SK-N-SH (cell line): Measurements from ENCODE around the gene CXXC1. TPM values are rescaled to one million over a fixed set of nuclear protein-coding genes. Genes with fewer than 3 reads are reported as not detected.

Experiments used
- CTCF ChIA-PET: fragments of 300-600, 350-600 bp; formaldehyde crosslinking; extraction: SDS; loops from one replicate; lab custom pipeline; 2021; lab: Yijun Ruan, JAX
- POLR2A ChIA-PET: fragments of 350-600 bp; sonication (Branson Sonifier 250); formaldehyde crosslinking; extraction: SDS; loops from one replicate; lab custom pipeline; 2020; ENCODE audit warnings: antibody characterized with exemption, inconsistent platforms; lab: Yijun Ruan, JAX
- DNase-seq: peaks from one replicate; pipeline ENCODE4 v3.0.0; 2012
- H2AFZ ChIP-seq: fragments of 200-600 bp; sonication (generic); 2 replicates; pipeline ENCODE4 v1.8.1; 2016; ENCODE audit warnings: antibody characterized with exemption, mild to moderate bottlenecking, low read depth
- H3F3A ChIP-seq: fragments of 200-600 bp; sonication (generic); replicated peaks from 2 replicates; pipeline ENCODE3; 2016; ENCODE audit warnings: antibody characterized with exemption, mild to moderate bottlenecking; ENCODE audit not compliant: insufficient read depth
- H3K27ac ChIP-seq, 2 experiments: fragments of 200-500 bp in 1 of 2; fragments of 200-600 bp in 1 of 2; sonication (Bioruptor generic) in 1 of 2; sonication (generic), shearing (Covaris generic) in 1 of 2; 2 replicates each; pipeline versions ENCODE4 v1.5.1 to v1.6.1; 2014 to 2016; ENCODE audit warnings: low read depth in 2 of 2, inconsistent platforms in 1 of 2, low read length in 1 of 2, mild to moderate bottlenecking in 1 of 2, mixed read lengths in 1 of 2
- H3K27me3 ChIP-seq: fragments of 200-600 bp; sonication (generic), shearing (Covaris generic); 2 replicates; pipeline ENCODE4 v1.6.1; 2016; ENCODE audit warnings: mixed run types; ENCODE audit not compliant: insufficient read depth
- H3K36me3 ChIP-seq, 2 experiments: fragments of 200-500 bp in 1 of 2; fragments of 200-600 bp in 1 of 2; sonication (Bioruptor generic) in 1 of 2; sonication (generic) in 1 of 2; replicated peaks in 1 of 2; 2 replicates each; pipeline versions ENCODE3 to v1.5.1; 2014 to 2016; ENCODE audit warnings: low read length in 1 of 2, mild to moderate bottlenecking in 1 of 2; ENCODE audit not compliant: insufficient read depth in 2 of 2, control insufficient read depth in 1 of 2
- H3K4me1 ChIP-seq, 2 experiments: fragments of 200-500 bp in 1 of 2; fragments of 200-600 bp in 1 of 2; sonication (Bioruptor generic) in 1 of 2; sonication (generic), shearing (Covaris generic) in 1 of 2; 2 replicates each; pipeline versions ENCODE4 v1.5.1 to v1.6.1; 2014 to 2016; ENCODE audit warnings: low read depth in 1 of 2, low read length in 1 of 2, mixed run types in 1 of 2; ENCODE audit not compliant: insufficient read depth in 2 of 2, control insufficient read depth in 1 of 2
- H3K4me2 ChIP-seq: fragments of 200-600 bp; sonication (generic), shearing (Covaris generic); 2 replicates; pipeline ENCODE4 v1.6.1; 2017; ENCODE audit warnings: mixed run types
- H3K4me3 ChIP-seq, 2 experiments: fragments of 200-500 bp in 1 of 2; fragments of 200-600 bp in 1 of 2; sonication (Bioruptor generic) in 1 of 2; sonication (generic), shearing (Covaris generic) in 1 of 2; 2 replicates each; pipeline versions ENCODE4 v1.5.1 to v1.8.1; 2014 to 2016; ENCODE audit warnings: low read depth in 2 of 2, inconsistent platforms in 1 of 2, low read length in 1 of 2, mild to moderate bottlenecking in 1 of 2, mixed read lengths in 1 of 2, moderate library complexity in 1 of 2
- H3K79me2 ChIP-seq: fragments of 200-600 bp; sonication (generic); 2 replicates; pipeline ENCODE4 v1.8.1; 2017; ENCODE audit warnings: mild to moderate bottlenecking; ENCODE audit not compliant: insufficient read depth
- H3K9ac ChIP-seq: fragments of 200-600 bp; sonication (generic); 2 replicates; pipeline ENCODE4 v1.6.1; 2017; ENCODE audit warnings: mixed run types
- H3K9me2 ChIP-seq: fragments of 200-600 bp; sonication (generic); 2 replicates; pipeline ENCODE4 v1.6.1; 2017; ENCODE audit warnings: mixed run types
- H3K9me3 ChIP-seq: fragments of 200-600 bp; sonication (generic); 2 replicates; pipeline ENCODE4 v1.6.1; 2017; ENCODE audit warnings: mixed run types, mild to moderate bottlenecking, moderate library complexity
- H4K20me1 ChIP-seq: fragments of 200-600 bp; sonication (generic); 2 replicates; pipeline ENCODE4 v1.6.1; 2017; ENCODE audit warnings: mild to moderate bottlenecking, mixed run types; ENCODE audit not compliant: insufficient read depth
- CHD2 ChIP-seq: fragments of 150-350 bp; IDR thresholded peaks from 2 replicates; pipeline ENCODE4 v1.6.1; 2018; ENCODE audit warnings: low read length; ENCODE audit not compliant: partially characterized antibody
- ELF1 ChIP-seq: IDR thresholded peaks from 2 replicates; pipeline ENCODE4 v1.4.0; 2012
- FOXJ3 ChIP-seq: sonication (generic); formaldehyde crosslinking; IDR thresholded peaks from 2 replicates; pipeline ENCODE4 v1.5.1; 2020; ENCODE audit warnings: mild to moderate bottlenecking, missing genetic modification reagents
- GATA2 ChIP-seq: sonication (generic); formaldehyde crosslinking; IDR thresholded peaks from 2 replicates; pipeline ENCODE4 v1.5.0; 2020; ENCODE audit warnings: mild to moderate bottlenecking, missing genetic modification reagents
- MEF2A ChIP-seq: IDR thresholded peaks from 2 replicates; pipeline ENCODE4 v1.4.0; 2012; ENCODE audit warnings: low read depth, borderline replicate concordance
- NFIC ChIP-seq: IDR thresholded peaks from 2 replicates; pipeline ENCODE4 v1.4.0; 2012; ENCODE audit warnings: borderline replicate concordance
- POLR2AphosphoS5 ChIP-seq: IDR thresholded peaks from 2 replicates; pipeline ENCODE4 v1.6.1; 2012; ENCODE audit warnings: low read depth, low read length
- RXRA ChIP-seq: IDR thresholded peaks from 2 replicates; pipeline ENCODE4 v1.4.0; 2012; ENCODE audit warnings: low read depth, mild to moderate bottlenecking, borderline replicate concordance
- SIN3A ChIP-seq: IDR thresholded peaks from 2 replicates; pipeline ENCODE4 v1.6.1; 2012; ENCODE audit warnings: low read depth, mild to moderate bottlenecking, low read length, moderate library complexity, borderline replicate concordance
- SMC3 ChIP-seq: IDR thresholded peaks from 2 replicates; pipeline ENCODE4 v1.6.1; 2012; ENCODE audit warnings: low read depth, low read length, improper control_type of control experiment
- TEAD4 ChIP-seq: IDR thresholded peaks from 2 replicates; pipeline ENCODE4 v1.4.0; 2012; ENCODE audit warnings: mild to moderate bottlenecking, borderline replicate concordance; ENCODE audit not compliant: insufficient read depth
- WGBS: methylation state at CpG from one replicate; pipeline ENCODE4 v1.1.6; 2017; ENCODE audit warnings: low lambda C conversion rate; 5-methylcytosine and 5-hydroxymethylcytosine counted together
- polyA plus RNA-seq, 3 experiments: library from polyadenylated mRNA; depleted of rRNA; stranded (reverse); fragments of >200 nt; gene quantifications; 2 replicates each; pipeline ENCODE4 v1.2.3, GENCODE V29; 2012
- TF ChIP-seq, protein P1 (sequence below): fragments of 150-350 bp; IDR thresholded peaks from 2 replicates; pipeline ENCODE4 v1.6.1; 2017; ENCODE audit warnings: antibody characterized with exemption, low read length, low read depth, borderline replicate concordance
- TF ChIP-seq, protein P2 (sequence below): fragments of 200-600 bp; sonication (generic); IDR thresholded peaks from 2 replicates; pipeline ENCODE4 v1.6.1; 2017; ENCODE audit warnings: antibody characterized with exemption, mild to moderate bottlenecking, moderate library complexity
- TF ChIP-seq, protein P3 (sequence below): IDR thresholded peaks from 2 replicates; pipeline ENCODE4 v1.4.0; 2012; ENCODE audit warnings: low read depth
- TF ChIP-seq, protein P4 (sequence below): fragments of 150-350 bp; IDR thresholded peaks from 2 replicates; pipeline ENCODE4 v1.6.1; 2016; ENCODE audit warnings: mild to moderate bottlenecking, low read depth, low read length

The CXXC1 gene
- polyA plus RNA-seq, 1 of the 3 experiments (the other 2 are of a cell fraction) = 128 TPM

DNA sequence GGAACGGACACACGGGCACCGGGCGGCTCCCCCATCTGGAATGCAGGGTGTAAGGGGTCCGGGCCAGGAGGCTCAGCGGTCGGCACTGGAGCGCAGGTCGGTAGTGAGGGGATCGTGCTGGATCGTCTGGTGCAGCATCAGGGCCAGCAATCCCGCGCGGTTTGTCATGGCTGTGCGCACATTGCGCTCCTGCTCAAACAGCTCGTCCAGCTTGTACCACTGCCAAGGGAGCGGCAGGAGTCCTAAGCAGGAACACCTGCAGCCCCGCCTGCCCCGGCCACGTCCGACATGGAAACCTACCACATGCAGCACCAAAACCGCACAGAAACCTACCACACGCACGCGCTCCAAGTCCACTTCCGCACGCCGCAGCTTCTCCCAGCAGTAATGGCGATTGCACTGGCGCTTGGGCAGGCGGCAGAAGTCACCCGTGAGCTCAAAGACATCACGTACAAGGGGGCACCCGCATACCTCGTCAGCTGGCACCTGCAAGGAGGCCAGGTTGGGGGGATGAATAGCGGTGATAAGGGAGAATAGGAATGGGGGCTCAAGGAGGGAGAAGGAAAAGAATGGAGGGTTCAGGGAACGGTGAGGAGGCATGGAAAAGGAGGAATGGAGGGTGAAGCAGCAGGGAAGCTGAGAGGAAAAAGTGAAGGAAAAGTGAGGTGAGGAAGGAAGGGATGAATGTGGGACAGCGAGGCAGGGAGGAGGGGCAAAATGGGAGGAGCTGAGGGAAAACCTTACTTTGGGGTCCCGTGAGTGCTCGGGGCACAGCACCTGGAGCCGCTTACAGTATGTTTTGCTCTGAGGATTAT lies 4.8 kb downstream of the CXXC1 start:
- Histone ChIP-seq H3K9me2 (no peaks in the 10 kb centered on the region), H3K27ac (no peak overlapping the region), H2AFZ (no peak overlapping the region), H3F3A (peaks cover 4% of the 10 kb centered on the region), H3K79me2 (peaks cover 49% of the 10 kb centered on the region), H3K36me3 (peaks cover 28 to 61% of the 10 kb centered on the region in 2 experiments), H3K4me3 (no peak overlapping the region), H3K4me2 (no peak overlapping the region), H4K20me1 (0 out of 2 replicates have a peak, but pooled peaks cover 6% of the 10 kb centered on the region), H3K9me3 (no peaks in the 10 kb centered on the region), H3K4me1 (peaks cover 14 to 31% of the 10 kb centered on the region in 2 experiments; a peak in 3 of 4 replicates), H3K9ac (no peak overlapping the region), H3K27me3 (no peaks in the 10 kb centered on the region)
- no peak for DNase-seq
- ChIA-PET POLR2A (interaction anchor here (1.6 kb wide), 1 partner anchor 9 kb away, joined by 4 read pairs; no protein-coding TSS in a partner anchor), CTCF (interaction anchor here (4.6 kb wide), 1 partner anchor 74 kb away, joined by 23 read pairs; no protein-coding TSS in a partner anchor)
- WGBS = 95% methylated on average over 37 of the region's 42 CpGs
- TF ChIP-seq SMC3 = no peak
- TF ChIP-seq CHD2 = no peak
- no peak for TF ChIP-seq POLR2AphosphoS5
- TF ChIP-seq, protein P1, sequence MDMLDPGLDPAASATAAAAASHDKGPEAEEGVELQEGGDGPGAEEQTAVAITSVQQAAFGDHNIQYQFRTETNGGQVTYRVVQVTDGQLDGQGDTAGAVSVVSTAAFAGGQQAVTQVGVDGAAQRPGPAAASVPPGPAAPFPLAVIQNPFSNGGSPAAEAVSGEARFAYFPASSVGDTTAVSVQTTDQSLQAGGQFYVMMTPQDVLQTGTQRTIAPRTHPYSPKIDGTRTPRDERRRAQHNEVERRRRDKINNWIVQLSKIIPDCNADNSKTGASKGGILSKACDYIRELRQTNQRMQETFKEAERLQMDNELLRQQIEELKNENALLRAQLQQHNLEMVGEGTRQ = no peak
- no peak for TF ChIP-seq ELF1
- TF ChIP-seq, protein P2, sequence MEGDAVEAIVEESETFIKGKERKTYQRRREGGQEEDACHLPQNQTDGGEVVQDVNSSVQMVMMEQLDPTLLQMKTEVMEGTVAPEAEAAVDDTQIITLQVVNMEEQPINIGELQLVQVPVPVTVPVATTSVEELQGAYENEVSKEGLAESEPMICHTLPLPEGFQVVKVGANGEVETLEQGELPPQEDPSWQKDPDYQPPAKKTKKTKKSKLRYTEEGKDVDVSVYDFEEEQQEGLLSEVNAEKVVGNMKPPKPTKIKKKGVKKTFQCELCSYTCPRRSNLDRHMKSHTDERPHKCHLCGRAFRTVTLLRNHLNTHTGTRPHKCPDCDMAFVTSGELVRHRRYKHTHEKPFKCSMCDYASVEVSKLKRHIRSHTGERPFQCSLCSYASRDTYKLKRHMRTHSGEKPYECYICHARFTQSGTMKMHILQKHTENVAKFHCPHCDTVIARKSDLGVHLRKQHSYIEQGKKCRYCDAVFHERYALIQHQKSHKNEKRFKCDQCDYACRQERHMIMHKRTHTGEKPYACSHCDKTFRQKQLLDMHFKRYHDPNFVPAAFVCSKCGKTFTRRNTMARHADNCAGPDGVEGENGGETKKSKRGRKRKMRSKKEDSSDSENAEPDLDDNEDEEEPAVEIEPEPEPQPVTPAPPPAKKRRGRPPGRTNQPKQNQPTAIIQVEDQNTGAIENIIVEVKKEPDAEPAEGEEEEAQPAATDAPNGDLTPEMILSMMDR = no peak
- no peak for TF ChIP-seq FOXJ3
- no peak for TF ChIP-seq GATA2 (CRISPR knock-in tag)
- TF ChIP-seq MEF2A = no peak
- TF ChIP-seq SIN3A = no peak
- no peak for TF ChIP-seq NFIC
- TF ChIP-seq RXRA = no peak
- TF ChIP-seq, protein P3, sequence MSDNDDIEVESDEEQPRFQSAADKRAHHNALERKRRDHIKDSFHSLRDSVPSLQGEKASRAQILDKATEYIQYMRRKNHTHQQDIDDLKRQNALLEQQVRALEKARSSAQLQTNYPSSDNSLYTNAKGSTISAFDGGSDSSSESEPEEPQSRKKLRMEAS = no peak
- TF ChIP-seq, protein P4, sequence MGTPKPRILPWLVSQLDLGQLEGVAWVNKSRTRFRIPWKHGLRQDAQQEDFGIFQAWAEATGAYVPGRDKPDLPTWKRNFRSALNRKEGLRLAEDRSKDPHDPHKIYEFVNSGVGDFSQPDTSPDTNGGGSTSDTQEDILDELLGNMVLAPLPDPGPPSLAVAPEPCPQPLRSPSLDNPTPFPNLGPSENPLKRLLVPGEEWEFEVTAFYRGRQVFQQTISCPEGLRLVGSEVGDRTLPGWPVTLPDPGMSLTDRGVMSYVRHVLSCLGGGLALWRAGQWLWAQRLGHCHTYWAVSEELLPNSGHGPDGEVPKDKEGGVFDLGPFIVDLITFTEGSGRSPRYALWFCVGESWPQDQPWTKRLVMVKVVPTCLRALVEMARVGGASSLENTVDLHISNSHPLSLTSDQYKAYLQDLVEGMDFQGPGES = no peak
- no peak for TF ChIP-seq TEAD4
